GM21717 (cell line): ENCODE data around the gene CCDC9B.

Experiments
- ATAC-seq: cut with Tn5 transposase; IDR thresholded peaks from one replicate; pipeline ENCODE4 v1.9.1; 2021; ENCODE audit warnings: mild to moderate bottlenecking, moderate library complexity; ENCODE audit not compliant: unreplicated experiment

Gene CCDC9B

GRCh38 chr15:40310993-40311392 is 29.7 kb downstream of the CCDC9B start:
- ATAC-seq: no peak

- no peak for ATAC-seq
These were observed 30.5 kb downstream of the CCDC9B start for GRCh38 chr15:40310001-40310959.

GRCh38 chr15:40309344-40309862 is 31.3 kb downstream of the CCDC9B start:
- ATAC-seq: no peak

- peak; percentile 58 for ATAC-seq
These were observed 33.1 kb downstream of the CCDC9B start, which contains the start of gene PLCB2 for GRCh38 chr15:40307421-40308211. TSS of gene PLCB2 (minus strand) at chr15:40307935. CDS start at chr15:40307672, 263 bp downstream.

- no peak for ATAC-seq
These were observed 33.8 kb downstream of the CCDC9B start for GRCh38 chr15:40306908-40307307.

- ATAC-seq: no peak
These were observed 34.4 kb downstream of the CCDC9B start for GRCh38 chr15:40306371-40306770.

- ATAC-seq: no peak
These were observed 35.5 kb downstream of the CCDC9B start for GRCh38 chr15:40305281-40305680.

GRCh38 chr15:40303576-40303975 is 37.2 kb downstream of the CCDC9B start:
- no peak for ATAC-seq

GRCh38 chr15:40302981-40303380 is 37.8 kb downstream of the CCDC9B start:
- no peak for ATAC-seq

GRCh38 chr15:40302288-40302886 is 38.4 kb downstream of the CCDC9B start:
- no peak for ATAC-seq

- ATAC-seq: no peak
These were observed 39.1 kb downstream of the CCDC9B start for GRCh38 chr15:40301467-40302179.

- ATAC-seq: no peak
These were observed 40.0 kb downstream of the CCDC9B start for GRCh38 chr15:40300771-40301170.

GRCh38 chr15:40300367-40300766 is 40.4 kb downstream of the CCDC9B start:
- no peak for ATAC-seq

GRCh38 chr15:40298216-40298935 is 42.4 kb downstream of the CCDC9B start:
- ATAC-seq: no peak

- no peak for ATAC-seq
These were observed 43.4 kb downstream of the CCDC9B start for GRCh38 chr15:40297356-40297755.

GRCh38 chr15:40296561-40297230 is 44.0 kb downstream of the CCDC9B start:
- ATAC-seq: no peak

- no peak for ATAC-seq
These were observed 44.7 kb downstream of the CCDC9B start for GRCh38 chr15:40295877-40296560.

GRCh38 chr15:40295297-40295696 is 45.4 kb downstream of the CCDC9B start:
- ATAC-seq: no peak
